ENCODE results near the gene NTRK3.

The NTRK3 gene

GRCh38 chr15:87907676-87908446, 348.7 kb downstream of the NTRK3 start:
- no peak for ATAC-seq (ENCODE audit: insufficient read depth, low read depth)
- H3K4me2 ChIP-seq (ENCODE audit: insufficient read depth, low read length), result no peak overlapping the region

GRCh38 chr15:87906444-87906843, 350.1 kb downstream of the NTRK3 start:
- no peak overlapping the region for H2AFZ ChIP-seq (ENCODE audit: low read depth, low read length)
- H4K20me1 ChIP-seq (ENCODE audit: insufficient read depth, low read length), result no peaks in the 10 kb centered on the region
- H3K4me3 ChIP-seq (ENCODE audit: low read depth in 1 of 2, low read length in 2 of 2), result no peak overlapping the region
- TF ChIP-seq EZH2 (IDR thresholded peaks at IDR 0.05; ENCODE audit: borderline replicate concordance, low read depth, low read length, severe bottlenecking), result no peak
- no peak for TF ChIP-seq CTCF (IDR thresholded peaks at IDR 0.05; ENCODE audit: borderline replicate concordance, extremely low read depth, low read length, poor library complexity, severe bottlenecking)
- no peaks in the 10 kb centered on the region for H3K27me3 ChIP-seq (ENCODE audit: insufficient read depth, low read length, poor library complexity)
- no peaks in the 10 kb centered on the region for H3K36me3 ChIP-seq (ENCODE audit: insufficient read depth, low read length)
- no peak for ATAC-seq (ENCODE audit: insufficient read depth, low read depth)
- H3K79me2 ChIP-seq (ENCODE audit: insufficient read depth, low read length), result no peaks in the 10 kb centered on the region
- H3K9ac ChIP-seq (ENCODE audit: low read depth, low read length), result no peak overlapping the region
- DNase-seq, result no peak
- H3K4me2 ChIP-seq (ENCODE audit: insufficient read depth, low read length), result no peak overlapping the region
- H3K9me3 ChIP-seq (ENCODE audit: insufficient read depth, low read length, severe bottlenecking), result no peaks in the 10 kb centered on the region
- no peak overlapping the region for H3K27ac ChIP-seq (ENCODE audit: low read length)
- H3K4me1 ChIP-seq (ENCODE audit: insufficient read depth, low read length), result no peaks in the 10 kb centered on the region

More at GRCh38 chr15:87907676-87908446, 348.7 kb downstream of the NTRK3 start:
- no peaks in the 10 kb centered on the region for H3K4me1 ChIP-seq (ENCODE audit: insufficient read depth, low read length)
- no peak overlapping the region for H2AFZ ChIP-seq (ENCODE audit: low read depth, low read length)
- TF ChIP-seq EZH2 (IDR thresholded peaks at IDR 0.05; ENCODE audit: borderline replicate concordance, low read depth, low read length, severe bottlenecking) (no peak), CTCF (IDR thresholded peaks at IDR 0.05; ENCODE audit: borderline replicate concordance, extremely low read depth, low read length, poor library complexity, severe bottlenecking) (no peak)
- H4K20me1 ChIP-seq (ENCODE audit: insufficient read depth, low read length), result no peaks in the 10 kb centered on the region
- H3K9me3 ChIP-seq (ENCODE audit: insufficient read depth, low read length, severe bottlenecking), result no peaks in the 10 kb centered on the region
- DNase-seq, result no peak
- H3K9ac ChIP-seq (ENCODE audit: low read depth, low read length), result no peak overlapping the region
- H3K27ac ChIP-seq (ENCODE audit: low read length), result no peak overlapping the region
- no peaks in the 10 kb centered on the region for H3K36me3 ChIP-seq (ENCODE audit: insufficient read depth, low read length)
- H3K4me3 ChIP-seq (ENCODE audit: low read depth in 1 of 2, low read length in 2 of 2), result no peak overlapping the region
- H3K27me3 ChIP-seq (ENCODE audit: insufficient read depth, low read length, poor library complexity), result no peaks in the 10 kb centered on the region
- no peaks in the 10 kb centered on the region for H3K79me2 ChIP-seq (ENCODE audit: insufficient read depth, low read length)

- H3K9me3 ChIP-seq (ENCODE audit: insufficient read depth, low read length, severe bottlenecking), result no peaks in the 10 kb centered on the region
Observed at GRCh38 chr15:87902772-87903426, 353.6 kb downstream of the NTRK3 start.

More at GRCh38 chr15:87902772-87903426, 353.6 kb downstream of the NTRK3 start:
- Histone ChIP-seq H2AFZ (ENCODE audit: low read depth, low read length) (no peak overlapping the region), H3K4me3 (ENCODE audit: low read depth in 1 of 2, low read length in 2 of 2) (no peak overlapping the region), H4K20me1 (ENCODE audit: insufficient read depth, low read length) (no peaks in the 10 kb centered on the region), H3K36me3 (ENCODE audit: insufficient read depth, low read length) (no peaks in the 10 kb centered on the region), H3K4me2 (ENCODE audit: insufficient read depth, low read length) (no peak overlapping the region), H3K27ac (ENCODE audit: low read length) (no peak overlapping the region), H3K4me1 (ENCODE audit: insufficient read depth, low read length) (no peaks in the 10 kb centered on the region), H3K79me2 (ENCODE audit: insufficient read depth, low read length) (no peaks in the 10 kb centered on the region), H3K9ac (ENCODE audit: low read depth, low read length) (no peak overlapping the region), H3K27me3 (ENCODE audit: insufficient read depth, low read length, poor library complexity) (no peaks in the 10 kb centered on the region)
- DNase-seq, result no peak
- ATAC-seq (ENCODE audit: insufficient read depth, low read depth), result no peak
- TF ChIP-seq EZH2 (IDR thresholded peaks at IDR 0.05; ENCODE audit: borderline replicate concordance, low read depth, low read length, severe bottlenecking) (no peak), CTCF (IDR thresholded peaks at IDR 0.05; ENCODE audit: borderline replicate concordance, extremely low read depth, low read length, poor library complexity, severe bottlenecking) (no peak)
